ENCODE measurements around the gene HSP90AA1. TPM values are rescaled to one million over a fixed set of nuclear protein-coding genes. Genes with fewer than 3 reads are reported as not detected.

The HSP90AA1 gene
- total and polyA plus RNA-seq, 2 experiments from 2014 or later: 1,401 to 2,107 TPM

DNA sequence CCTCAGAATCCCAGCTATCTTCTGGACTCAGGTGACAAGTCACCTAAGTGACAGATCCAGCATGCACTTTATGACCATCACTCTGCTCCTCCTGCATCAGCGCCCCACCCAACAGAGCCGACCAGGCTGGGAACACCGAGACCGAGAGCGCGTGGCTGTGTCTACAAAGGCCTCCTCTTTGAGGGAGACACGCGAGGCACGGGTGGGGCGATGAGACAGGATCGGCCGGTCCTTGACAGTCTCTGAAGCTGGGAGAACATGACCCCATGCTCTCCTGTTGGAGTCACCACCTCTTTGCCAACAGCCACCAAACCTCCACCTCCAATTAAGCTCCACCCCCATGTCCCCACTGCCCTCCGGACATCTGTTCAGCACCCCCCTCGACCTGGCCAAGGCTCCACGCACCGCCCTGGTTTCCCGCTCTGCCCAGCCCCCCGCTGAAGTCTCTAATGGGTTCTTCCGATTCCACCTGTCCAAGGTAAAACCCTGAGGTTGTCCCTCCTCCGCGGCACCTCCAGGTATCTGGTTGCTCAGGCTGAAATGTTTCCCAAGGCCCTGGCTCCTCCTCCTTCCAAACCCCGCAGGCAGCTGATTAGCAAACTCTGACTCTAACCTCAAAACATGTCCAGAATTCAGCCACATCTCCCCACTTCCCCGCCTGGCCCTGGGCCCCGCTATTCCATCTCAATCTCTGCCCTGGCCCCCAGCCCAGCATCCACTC, 31.5 kb downstream of the HSP90AA1 start (continued):
- TF ChIP-seq, protein P1, sequence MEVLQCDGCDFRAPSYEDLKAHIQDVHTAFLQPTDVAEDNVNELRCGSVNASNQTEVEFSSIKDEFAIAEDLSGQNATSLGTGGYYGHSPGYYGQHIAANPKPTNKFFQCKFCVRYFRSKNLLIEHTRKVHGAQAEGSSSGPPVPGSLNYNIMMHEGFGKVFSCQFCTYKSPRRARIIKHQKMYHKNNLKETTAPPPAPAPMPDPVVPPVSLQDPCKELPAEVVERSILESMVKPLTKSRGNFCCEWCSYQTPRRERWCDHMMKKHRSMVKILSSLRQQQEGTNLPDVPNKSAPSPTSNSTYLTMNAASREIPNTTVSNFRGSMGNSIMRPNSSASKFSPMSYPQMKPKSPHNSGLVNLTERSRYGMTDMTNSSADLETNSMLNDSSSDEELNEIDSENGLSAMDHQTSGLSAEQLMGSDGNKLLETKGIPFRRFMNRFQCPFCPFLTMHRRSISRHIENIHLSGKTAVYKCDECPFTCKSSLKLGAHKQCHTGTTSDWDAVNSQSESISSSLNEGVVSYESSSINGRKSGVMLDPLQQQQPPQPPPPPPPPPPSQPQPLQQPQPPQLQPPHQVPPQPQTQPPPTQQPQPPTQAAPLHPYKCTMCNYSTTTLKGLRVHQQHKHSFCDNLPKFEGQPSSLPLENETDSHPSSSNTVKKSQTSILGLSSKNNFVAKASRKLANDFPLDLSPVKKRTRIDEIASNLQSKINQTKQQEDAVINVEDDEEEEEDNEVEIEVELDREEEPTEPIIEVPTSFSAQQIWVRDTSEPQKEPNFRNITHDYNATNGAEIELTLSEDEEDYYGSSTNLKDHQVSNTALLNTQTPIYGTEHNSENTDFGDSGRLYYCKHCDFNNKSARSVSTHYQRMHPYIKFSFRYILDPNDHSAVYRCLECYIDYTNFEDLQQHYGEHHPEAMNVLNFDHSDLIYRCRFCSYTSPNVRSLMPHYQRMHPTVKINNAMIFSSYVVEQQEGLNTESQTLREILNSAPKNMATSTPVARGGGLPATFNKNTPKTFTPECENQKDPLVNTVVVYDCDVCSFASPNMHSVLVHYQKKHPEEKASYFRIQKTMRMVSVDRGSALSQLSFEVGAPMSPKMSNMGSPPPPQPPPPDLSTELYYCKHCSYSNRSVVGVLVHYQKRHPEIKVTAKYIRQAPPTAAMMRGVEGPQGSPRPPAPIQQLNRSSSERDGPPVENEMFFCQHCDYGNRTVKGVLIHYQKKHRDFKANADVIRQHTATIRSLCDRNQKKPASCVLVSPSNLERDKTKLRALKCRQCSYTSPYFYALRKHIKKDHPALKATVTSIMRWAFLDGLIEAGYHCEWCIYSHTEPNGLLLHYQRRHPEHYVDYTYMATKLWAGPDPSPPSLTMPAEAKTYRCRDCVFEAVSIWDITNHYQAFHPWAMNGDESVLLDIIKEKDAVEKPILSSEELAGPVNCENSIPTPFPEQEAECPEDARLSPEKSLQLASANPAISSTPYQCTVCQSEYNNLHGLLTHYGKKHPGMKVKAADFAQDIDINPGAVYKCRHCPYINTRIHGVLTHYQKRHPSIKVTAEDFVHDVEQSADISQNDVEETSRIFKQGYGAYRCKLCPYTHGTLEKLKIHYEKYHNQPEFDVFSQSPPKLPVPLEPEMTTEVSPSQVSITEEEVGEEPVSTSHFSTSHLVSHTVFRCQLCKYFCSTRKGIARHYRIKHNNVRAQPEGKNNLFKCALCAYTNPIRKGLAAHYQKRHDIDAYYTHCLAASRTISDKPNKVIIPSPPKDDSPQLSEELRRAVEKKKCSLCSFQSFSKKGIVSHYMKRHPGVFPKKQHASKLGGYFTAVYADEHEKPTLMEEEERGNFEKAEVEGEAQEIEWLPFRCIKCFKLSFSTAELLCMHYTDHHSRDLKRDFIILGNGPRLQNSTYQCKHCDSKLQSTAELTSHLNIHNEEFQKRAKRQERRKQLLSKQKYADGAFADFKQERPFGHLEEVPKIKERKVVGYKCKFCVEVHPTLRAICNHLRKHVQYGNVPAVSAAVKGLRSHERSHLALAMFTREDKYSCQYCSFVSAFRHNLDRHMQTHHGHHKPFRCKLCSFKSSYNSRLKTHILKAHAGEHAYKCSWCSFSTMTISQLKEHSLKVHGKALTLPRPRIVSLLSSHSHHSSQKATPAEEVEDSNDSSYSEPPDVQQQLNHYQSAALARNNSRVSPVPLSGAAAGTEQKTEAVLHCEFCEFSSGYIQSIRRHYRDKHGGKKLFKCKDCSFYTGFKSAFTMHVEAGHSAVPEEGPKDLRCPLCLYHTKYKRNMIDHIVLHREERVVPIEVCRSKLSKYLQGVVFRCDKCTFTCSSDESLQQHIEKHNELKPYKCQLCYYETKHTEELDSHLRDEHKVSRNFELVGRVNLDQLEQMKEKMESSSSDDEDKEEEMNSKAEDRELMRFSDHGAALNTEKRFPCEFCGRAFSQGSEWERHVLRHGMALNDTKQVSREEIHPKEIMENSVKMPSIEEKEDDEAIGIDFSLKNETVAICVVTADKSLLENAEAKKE (CRISPR knock-in tag; IDR thresholded peaks at IDR 0.05): no peak
- no peak for TF ChIP-seq JUNB (IDR thresholded peaks at IDR 0.05; ENCODE audit: unreplicated experiment)
- no peak for TF ChIP-seq REST (IDR thresholded peaks at IDR 0.05; ENCODE audit: unreplicated experiment)
- TF ChIP-seq ZNF331 (CRISPR knock-in tag; IDR thresholded peaks at IDR 0.05; ENCODE audit: low read depth): no peak
- no peak for TF ChIP-seq STAT1 (IDR thresholded peaks at IDR 0.05; ENCODE audit: unreplicated experiment)
- TF ChIP-seq, protein P2, sequence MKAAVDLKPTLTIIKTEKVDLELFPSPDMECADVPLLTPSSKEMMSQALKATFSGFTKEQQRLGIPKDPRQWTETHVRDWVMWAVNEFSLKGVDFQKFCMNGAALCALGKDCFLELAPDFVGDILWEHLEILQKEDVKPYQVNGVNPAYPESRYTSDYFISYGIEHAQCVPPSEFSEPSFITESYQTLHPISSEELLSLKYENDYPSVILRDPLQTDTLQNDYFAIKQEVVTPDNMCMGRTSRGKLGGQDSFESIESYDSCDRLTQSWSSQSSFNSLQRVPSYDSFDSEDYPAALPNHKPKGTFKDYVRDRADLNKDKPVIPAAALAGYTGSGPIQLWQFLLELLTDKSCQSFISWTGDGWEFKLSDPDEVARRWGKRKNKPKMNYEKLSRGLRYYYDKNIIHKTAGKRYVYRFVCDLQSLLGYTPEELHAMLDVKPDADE (IDR thresholded peaks at IDR 0.05): no peak
- no peak for TF ChIP-seq EZH2phosphoT487 (IDR thresholded peaks at IDR 0.05; ENCODE audit: unreplicated experiment)
- no peak for TF ChIP-seq EZH2 (IDR thresholded peaks at IDR 0.05; ENCODE audit: low read depth, unreplicated experiment)

Measured in GM23338 (cell line).